HEK293 (cell line): ENCODE results near the gene CRB2.

Source experiments
- CTCF ChIA-PET: fragments of 350-600 bp; formaldehyde crosslinking; extraction: SDS; loops from one replicate; lab custom pipeline; 2021; ENCODE audit warnings: antibody characterized with exemption; lab: Yijun Ruan, JAX
- POLR2A ChIA-PET: fragments of 300-600 bp; formaldehyde crosslinking; extraction: SDS; loops from one replicate; lab custom pipeline; 2020; ENCODE audit warnings: antibody characterized with exemption, inconsistent platforms; lab: Yijun Ruan, JAX
- H3K27ac ChIP-seq: fragments of 200-500 bp; sonication (Bioruptor generic); 2 replicates; pipeline ENCODE4 v1.5.1; 2014; ENCODE audit warnings: low read depth, low read length, control low read depth, inconsistent platforms; ENCODE audit errors: extremely low read depth
- H3K36me3 ChIP-seq, 2 experiments: fragments of 200-500 bp in 1 of 2; sonication (Bioruptor generic) in 1 of 2; 1 replicate in 1 of 2; 2 replicates in 1 of 2; pipeline ENCODE4 v1.5.1; 2014 to 2017; ENCODE audit warnings: inconsistent platforms in 2 of 2, low read length in 2 of 2; ENCODE audit not compliant: control insufficient read depth in 2 of 2, insufficient read depth in 1 of 2
- H3K4me1 ChIP-seq: fragments of 200-500 bp; sonication (Bioruptor generic); 2 replicates; pipeline ENCODE4 v1.5.1; 2014; ENCODE audit warnings: mild to moderate bottlenecking, low read length, inconsistent platforms; ENCODE audit not compliant: control insufficient read depth, insufficient read depth
- H3K4me3 ChIP-seq: 2 replicates; pipeline ENCODE4 v1.5.1; 2011; ENCODE audit warnings: low read depth, mild to moderate bottlenecking, control low read depth, low read length, moderate library complexity
- H3K9me3 ChIP-seq: fragments of 200-500 bp; sonication (Bioruptor generic); 2 replicates; pipeline ENCODE4 v1.5.1; 2014; ENCODE audit warnings: low read depth, low read length, inconsistent platforms; ENCODE audit not compliant: control insufficient read depth, insufficient read depth
- ATF2 ChIP-seq: fragments of 450-650 bp; formaldehyde crosslinking; IDR thresholded peaks from 2 replicates; pipeline ENCODE4 v1.5.1; 2016; ENCODE audit warnings: missing biosample characterization, missing genetic modification characterization, low read depth
- GFI1B ChIP-seq: fragments of 450-650 bp; formaldehyde crosslinking; IDR thresholded peaks from 2 replicates; pipeline ENCODE4 v1.5.1; 2016; ENCODE audit warnings: missing biosample characterization, missing genetic modification characterization
- GLI4 ChIP-seq: fragments of 450-650 bp; formaldehyde crosslinking; IDR thresholded peaks from 2 replicates; pipeline ENCODE4 v1.5.1; 2016; ENCODE audit warnings: missing biosample characterization, missing genetic modification characterization
- INSM2 ChIP-seq: fragments of 450-650 bp; formaldehyde crosslinking; IDR thresholded peaks from 2 replicates; pipeline ENCODE4 v1.5.1; 2016; ENCODE audit warnings: missing biosample characterization, missing genetic modification characterization
- KLF17 ChIP-seq: fragments of 450-650 bp; formaldehyde crosslinking; IDR thresholded peaks from 2 replicates; pipeline ENCODE4 v1.5.1; 2016; ENCODE audit warnings: missing biosample characterization, missing genetic modification characterization
- PBX3 ChIP-seq: sonication (generic); formaldehyde crosslinking; IDR thresholded peaks from 2 replicates; pipeline ENCODE4 v1.8.1; 2022; ENCODE audit warnings: mild to moderate bottlenecking, moderate library complexity, missing genetic modification reagents
- REPIN1 ChIP-seq: fragments of 450-650 bp; formaldehyde crosslinking; IDR thresholded peaks from 2 replicates; pipeline ENCODE4 v1.5.1; 2017; ENCODE audit warnings: missing biosample characterization, missing genetic modification characterization, low read depth
- SALL2 ChIP-seq: fragments of 450-650 bp; formaldehyde crosslinking; IDR thresholded peaks from 2 replicates; pipeline ENCODE4 v1.5.0; 2017; ENCODE audit warnings: missing biosample characterization, mild to moderate bottlenecking, missing genetic modification characterization, borderline replicate concordance
- ZBTB26 ChIP-seq: fragments of 450-650 bp; formaldehyde crosslinking; optimal IDR thresholded peaks from 2 replicates; pipeline ENCODE3; 2016; ENCODE audit warnings: missing biosample characterization, mild to moderate bottlenecking, missing genetic modification characterization
- ZIC2 ChIP-seq: fragments of 450-650 bp; formaldehyde crosslinking; IDR thresholded peaks from 2 replicates; pipeline ENCODE4 v1.5.1; 2016; ENCODE audit warnings: missing biosample characterization, missing genetic modification characterization
- ZNF311 ChIP-seq: fragments of 450-650 bp; formaldehyde crosslinking; IDR thresholded peaks from 2 replicates; pipeline ENCODE4 v1.5.1; 2017; ENCODE audit warnings: missing biosample characterization, missing genetic modification characterization, borderline replicate concordance
- ZNF341 ChIP-seq: fragments of 450-650 bp; formaldehyde crosslinking; IDR thresholded peaks from 2 replicates; pipeline ENCODE4; 2016; ENCODE audit warnings: low read depth, missing biosample characterization, missing genetic modification characterization
- ZNF37A ChIP-seq: fragments of 450-650 bp; IDR thresholded peaks from 2 replicates; pipeline ENCODE4 v1.5.1; 2018; ENCODE audit warnings: missing biosample characterization, missing genetic modification characterization
- ZNF76 ChIP-seq: fragments of 450-650 bp; formaldehyde crosslinking; IDR thresholded peaks from 2 replicates; pipeline ENCODE4; 2016; ENCODE audit warnings: low read depth, missing biosample characterization, missing genetic modification characterization, borderline replicate concordance
- ZNF792 ChIP-seq: fragments of 450-650 bp; formaldehyde crosslinking; IDR thresholded peaks from 2 replicates; pipeline ENCODE4 v1.5.1; 2016; ENCODE audit warnings: missing biosample characterization, missing genetic modification characterization
- ZNF837 ChIP-seq: fragments of 450-650 bp; formaldehyde crosslinking; IDR thresholded peaks from 2 replicates; pipeline ENCODE4 v1.5.1; 2016; ENCODE audit warnings: missing biosample characterization, missing genetic modification characterization

CRB2 gene

GRCh38 chr9:123412171-123412820 is 56.3 kb downstream of the CRB2 start:
- ChIA-PET POLR2A (no interaction called here), CTCF (interaction anchor here (0.5 kb wide), 1 partner anchor 595 kb away, joined by 3 read pairs; no protein-coding TSS in a partner anchor)
- Histone ChIP-seq H3K4me1 (peaks cover 2% of the 10 kb centered on the region; the same call in 1 of the 2 replicates), H3K36me3 (no peaks in the 10 kb centered on the region), H3K4me3 (no peak overlapping the region), H3K9me3 (no peaks in the 10 kb centered on the region), H3K27ac (no peak overlapping the region)
- no peak for TF ChIP-seq ZNF792 (tag by site-specific recombination)
- TF ChIP-seq ZIC2 (tag by site-specific recombination), result peak; percentile 27; the same call in 1 of the 2 replicates

- no peak overlapping the region for H3K27ac ChIP-seq
- TF ChIP-seq GLI4 (tag by site-specific recombination) (no peak), PBX3 (CRISPR knock-in tag) (no peak), SALL2 (tag by site-specific recombination) (no peak), REPIN1 (tag by site-specific recombination) (no peak), ATF2 (tag by site-specific recombination) (no peak), ZNF837 (no peak)
- ChIA-PET CTCF (no interaction called here), POLR2A (no interaction called here)
- no peaks in the 10 kb centered on the region for H3K36me3 ChIP-seq
- no peak overlapping the region for H3K4me3 ChIP-seq
- H3K4me1 ChIP-seq, result no peaks in the 10 kb centered on the region
- no peaks in the 10 kb centered on the region for H3K9me3 ChIP-seq
Observed at GRCh38 chr9:123414204-123414603, 58.2 kb downstream of the CRB2 start.

- ChIA-PET POLR2A (no interaction called here), CTCF (no interaction called here)
- Histone ChIP-seq H3K36me3 (peaks cover 0 to 7% of the 10 kb centered on the region in 2 experiments; a peak in 1 of 3 replicates), H3K4me3 (no peak overlapping the region), H3K4me1 (no peaks in the 10 kb centered on the region), H3K27ac (no peak overlapping the region), H3K9me3 (no peaks in the 10 kb centered on the region)
- TF ChIP-seq ZNF76 (tag by site-specific recombination) (no peak), INSM2 (no peak), ZNF341 (no peak), ZNF37A (tag by site-specific recombination) (no peak), KLF17 (tag by site-specific recombination) (no peak), ZBTB26 (no peak), ZNF311 (tag by site-specific recombination) (no peak), GFI1B (no peak)
Observed at GRCh38 chr9:123414936-123415930, 59.2 kb downstream of the CRB2 start.
